Stimulated activated CD8-positive, alpha-beta memory T cell treated with anti-CD3 and anti-CD28 coated beads, Interleukin-15, amount 100 ng/mL, for 48 hours (primary cell): ENCODE measurements around the gene LRFN3.
"Not testable (repeated sequence)": the region's sequence is repeated elsewhere in the genome, so short reads cannot be mapped to it uniquely, and the experiment has no call there.

Experiments used
- DNase-seq, 2 donors: peaks; one replicate each; pipeline ENCODE4 v3.0.0-alpha.2; 2020; ENCODE audit warnings: low read depth in 2 of 2

The LRFN3 gene

DNA sequence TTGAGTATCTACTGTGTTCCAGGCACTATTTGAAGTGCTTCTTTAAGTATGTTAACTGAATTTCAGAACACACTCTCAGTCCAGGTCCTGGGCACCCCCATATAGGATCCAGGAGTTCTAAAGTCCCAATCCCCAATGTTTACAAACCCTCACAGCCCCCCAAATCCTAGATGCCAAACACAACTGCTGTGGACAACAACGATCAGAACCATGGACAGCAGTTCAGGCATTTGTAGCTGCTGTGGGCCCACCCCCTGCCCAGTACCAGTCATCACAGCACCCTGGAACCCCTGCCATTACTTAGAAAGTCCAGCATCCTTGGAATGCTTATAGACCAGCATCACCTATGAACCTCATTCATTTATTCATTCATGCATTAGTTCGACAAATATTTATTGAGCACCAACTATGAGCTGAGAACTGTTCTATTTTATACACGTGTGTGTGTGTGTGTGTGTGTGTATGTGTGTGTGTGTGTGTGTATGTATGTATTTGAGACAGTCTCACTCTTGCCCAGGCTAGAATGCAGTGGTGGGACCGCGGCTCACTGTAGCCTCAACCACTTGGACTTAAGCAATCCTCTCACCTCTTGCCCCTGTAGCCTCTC lies 39.5 kb downstream of the LRFN3 start:
- no peak for DNase-seq

DNA sequence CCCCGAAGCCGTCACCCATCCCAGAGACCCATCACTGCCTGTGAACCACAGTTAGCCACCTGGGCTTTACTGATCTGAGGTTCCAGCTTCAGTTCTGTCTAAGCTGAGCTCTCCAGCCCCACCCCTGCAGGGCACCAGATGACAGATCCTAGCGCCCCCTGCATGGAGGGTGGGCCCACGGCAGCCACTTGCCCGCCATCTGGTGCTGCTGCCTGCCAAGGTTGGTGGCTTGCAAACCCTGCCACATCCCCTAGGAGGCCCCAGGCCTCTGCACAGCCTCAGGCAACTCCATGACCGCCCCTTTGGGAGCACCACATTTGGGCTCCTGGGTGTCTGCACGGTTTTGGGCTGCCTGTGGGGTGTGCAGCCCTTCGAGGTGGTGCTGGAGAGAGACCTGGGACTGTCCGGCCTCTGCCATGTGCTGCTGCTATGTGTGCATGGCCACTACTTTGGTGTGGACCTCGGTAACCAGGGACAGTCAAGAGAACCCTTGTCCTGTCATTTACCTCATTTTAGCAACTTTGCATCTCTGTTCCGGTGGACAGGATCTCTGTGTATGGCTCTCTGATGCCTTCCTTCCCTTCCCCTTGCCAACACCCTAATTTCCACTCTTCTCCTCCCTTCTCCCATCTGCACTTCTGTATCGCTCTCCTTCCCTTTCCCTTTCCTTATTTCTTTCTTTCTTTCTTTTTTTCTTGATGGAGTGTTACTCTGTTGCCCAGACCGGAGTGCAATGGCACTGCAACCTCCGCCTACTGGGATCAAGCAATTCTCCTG lies 41.5 kb downstream of the LRFN3 start:
- DNase-seq = peak in 1 of 2 donors; percentile 40

DNA sequence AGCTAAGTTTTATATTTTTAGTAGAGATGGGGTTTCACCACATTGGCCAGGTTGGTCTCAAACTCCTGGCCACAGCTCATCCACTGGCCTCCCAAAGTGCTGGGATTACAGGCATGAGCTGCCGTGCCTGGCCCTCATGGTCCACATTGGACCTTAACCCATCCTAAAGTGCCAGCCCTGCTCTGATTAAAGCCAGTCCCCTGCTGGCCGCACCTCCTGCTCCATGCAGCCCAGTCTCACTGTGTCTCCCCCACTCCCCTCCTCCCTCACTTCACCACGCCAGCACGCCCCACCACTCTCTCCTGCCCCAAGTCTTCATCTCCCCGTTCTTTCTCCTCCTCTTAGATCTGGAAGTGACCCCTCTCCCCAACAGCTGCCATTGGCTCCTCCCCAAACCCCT lies 42.1 kb downstream of the LRFN3 start:
- no peak for DNase-seq

DNA sequence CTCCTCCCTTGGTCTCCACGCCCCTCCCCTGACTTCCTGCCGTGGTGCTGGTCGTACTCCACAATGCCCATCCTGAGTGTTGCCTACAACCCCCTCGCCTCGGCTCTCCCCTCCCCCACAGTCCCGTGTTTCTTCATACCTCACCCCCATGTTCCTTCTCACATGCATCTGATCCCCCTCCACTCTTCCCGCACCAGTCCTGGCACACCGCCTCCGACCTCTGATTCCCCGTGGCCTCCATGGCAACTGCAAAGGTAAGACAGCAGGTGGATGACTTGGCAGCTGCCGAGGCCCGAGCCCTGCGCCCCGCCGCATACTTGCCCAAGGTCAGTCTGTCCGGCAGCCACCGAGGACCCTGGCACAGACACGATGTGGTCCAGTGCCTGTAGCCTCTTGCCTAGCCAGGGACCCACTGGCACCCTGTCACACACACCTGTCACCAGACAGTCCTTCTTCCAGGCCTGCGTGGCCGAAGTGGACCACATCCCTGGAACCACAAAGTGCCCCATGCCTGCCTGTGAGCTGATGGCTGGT lies 42.7 kb downstream of the LRFN3 start:
- DNase-seq = no peak

DNA sequence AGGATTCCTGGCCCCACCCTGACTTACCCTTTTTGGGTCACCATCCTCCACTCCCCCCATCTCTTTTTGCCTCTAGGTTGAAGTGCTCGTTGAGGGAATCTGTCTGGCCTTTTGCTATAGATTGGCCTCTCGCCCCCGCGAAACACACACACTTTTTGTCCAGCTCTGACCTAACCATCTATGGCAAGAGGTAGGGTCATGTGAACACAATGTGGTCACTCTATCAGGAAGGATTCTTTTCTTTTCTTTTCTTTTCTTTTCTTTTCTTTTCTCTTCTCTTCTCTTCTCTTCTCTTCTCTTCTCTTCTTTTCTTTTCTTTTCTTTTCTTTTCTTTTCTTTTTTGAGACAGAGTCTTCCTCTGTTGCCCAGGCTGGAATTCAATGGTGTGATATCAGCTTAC lies 44.8 kb downstream of the LRFN3 start:
- DNase-seq = not testable (repeated sequence)

DNA sequence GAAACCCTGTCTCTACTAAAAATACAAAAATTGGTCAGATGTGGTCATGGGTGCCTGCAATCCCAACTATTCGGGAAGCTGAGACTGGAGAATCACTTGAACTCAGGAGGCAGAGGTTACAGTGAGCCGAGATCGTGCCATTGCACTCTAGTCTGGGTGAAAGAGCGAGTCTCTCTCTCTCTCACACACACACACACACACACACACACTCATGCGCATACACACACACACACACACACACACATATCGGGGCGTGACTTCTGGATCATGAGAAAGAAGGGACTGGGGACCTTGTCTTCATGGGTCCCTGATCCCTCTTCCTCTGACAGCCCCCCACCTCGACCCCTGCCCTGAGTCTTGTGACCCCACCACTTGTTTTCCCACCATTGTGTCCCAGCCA lies 47.0 kb downstream of the LRFN3 start:
- no peak for DNase-seq

DNA sequence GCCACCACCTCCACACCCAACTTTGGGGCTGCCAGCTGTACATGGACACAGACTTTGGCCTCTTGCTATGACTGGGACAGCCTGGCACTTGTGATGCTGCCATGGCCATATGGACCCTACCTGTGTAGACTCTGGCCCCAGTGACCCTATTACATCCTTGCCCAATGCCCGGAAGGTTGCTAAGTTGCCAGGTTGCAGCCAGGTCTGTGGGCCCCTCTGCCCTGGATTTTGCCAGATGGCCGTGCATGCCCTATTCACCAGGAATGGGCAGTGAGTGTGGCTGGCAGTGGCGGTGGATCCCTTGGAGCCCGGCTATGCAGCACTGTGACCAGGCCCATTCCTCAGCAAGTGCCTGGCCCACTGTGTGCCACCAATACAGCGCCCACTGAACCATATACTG lies 49.9 kb downstream of the LRFN3 start:
- no peak for DNase-seq

DNA sequence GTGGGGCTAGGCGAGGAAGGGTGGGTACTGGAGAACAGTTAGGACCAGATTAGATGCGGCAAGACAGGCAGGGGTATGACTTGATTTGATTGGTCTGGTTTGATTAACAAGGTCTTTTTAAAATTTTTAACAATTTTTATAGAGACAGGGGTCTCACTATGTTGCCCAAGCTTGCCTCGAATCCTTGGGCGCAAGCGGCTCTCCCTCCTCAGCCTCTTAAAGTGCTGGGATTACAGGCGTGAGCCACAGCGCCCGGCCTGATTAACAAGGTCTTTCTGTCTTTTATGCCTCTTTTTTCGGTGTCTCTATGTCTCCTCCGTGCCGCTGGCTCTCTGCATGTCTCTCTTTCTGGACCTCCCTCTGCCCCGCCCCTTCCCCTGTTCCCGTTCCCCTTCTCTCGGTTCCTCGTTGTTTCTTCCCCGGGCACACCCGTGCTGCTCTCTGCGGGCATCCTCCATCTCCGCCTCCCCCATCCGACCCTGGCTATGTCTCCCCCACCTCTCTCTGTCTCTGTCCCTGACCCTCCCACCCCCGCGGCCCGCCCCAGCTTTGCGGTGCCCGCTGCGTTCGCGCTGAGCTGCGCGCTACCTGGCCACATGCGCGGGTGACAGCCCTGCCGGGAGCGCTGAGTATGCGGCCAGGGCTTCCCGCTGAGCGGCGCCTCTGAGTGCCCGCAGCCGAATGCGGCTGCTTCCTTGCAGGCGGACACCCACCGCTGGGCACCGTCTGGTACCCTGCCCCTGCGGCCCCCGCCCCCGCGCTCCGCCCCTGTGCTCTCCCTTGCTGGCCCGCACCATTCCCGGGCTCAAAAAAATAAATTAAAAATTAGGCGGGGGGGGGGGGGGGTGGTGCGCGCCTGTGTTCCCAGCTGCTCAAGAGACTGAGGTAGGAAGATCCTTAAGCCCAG lies 50.7 kb downstream of the LRFN3 start:
- DNase-seq = no peak

DNA sequence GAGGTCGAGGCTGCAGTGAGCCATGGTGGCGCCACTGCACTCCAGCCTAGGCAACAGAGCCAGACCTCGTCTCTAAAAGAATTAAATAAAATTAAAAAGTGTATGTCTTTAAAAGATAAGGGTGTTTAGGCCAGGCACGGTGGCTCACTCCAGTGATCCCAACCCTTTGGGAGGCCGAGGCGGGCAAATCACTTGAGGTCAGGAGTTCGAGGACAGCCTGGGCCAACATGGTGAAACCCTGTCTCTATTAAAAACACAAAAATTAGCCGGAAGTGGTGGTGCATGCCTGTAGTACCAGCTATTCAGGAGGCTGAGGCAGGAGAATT lies 51.4 kb downstream of the LRFN3 start:
- no peak for DNase-seq

DNA sequence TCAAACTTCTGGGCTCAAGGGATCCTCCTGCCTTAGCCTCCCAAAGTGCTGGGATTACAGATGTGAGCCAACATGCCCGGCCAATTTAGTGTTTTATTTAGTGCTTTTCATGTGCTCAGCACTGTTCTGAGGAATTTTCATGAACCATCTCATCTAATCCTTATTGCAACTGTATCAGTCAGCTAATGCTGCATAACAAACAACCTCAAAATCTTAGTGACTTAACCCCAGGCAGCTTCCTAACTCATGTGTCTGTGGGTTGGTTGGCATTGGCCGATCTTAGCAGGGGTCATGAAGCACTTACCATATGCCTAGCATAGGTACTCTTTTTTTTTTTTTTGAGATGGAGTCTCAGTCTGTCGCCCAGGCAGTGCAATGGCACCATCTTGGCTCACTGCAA lies 52.6 kb downstream of the LRFN3 start:
- DNase-seq = no peak

DNA sequence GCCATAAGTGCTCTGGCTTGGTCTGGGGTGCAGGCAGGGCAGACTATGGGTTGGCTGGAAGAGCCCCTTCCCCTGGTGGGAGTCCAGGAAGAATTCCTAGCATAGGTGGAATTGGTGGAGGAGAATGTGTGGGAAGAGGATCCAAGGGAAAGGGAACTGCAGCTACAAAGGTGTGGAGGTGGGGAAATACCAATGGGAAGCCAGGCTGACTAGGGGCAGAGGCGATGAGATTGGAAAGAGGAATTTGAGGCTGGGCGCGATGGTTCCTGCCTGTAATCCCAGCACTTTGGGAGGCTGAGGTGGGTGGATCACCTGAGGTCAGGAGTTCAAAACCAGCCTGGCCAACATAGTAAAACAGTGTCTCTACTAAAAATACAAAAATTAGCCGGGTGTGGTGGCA lies 54.0 kb downstream of the LRFN3 start:
- DNase-seq = no peak

DNA sequence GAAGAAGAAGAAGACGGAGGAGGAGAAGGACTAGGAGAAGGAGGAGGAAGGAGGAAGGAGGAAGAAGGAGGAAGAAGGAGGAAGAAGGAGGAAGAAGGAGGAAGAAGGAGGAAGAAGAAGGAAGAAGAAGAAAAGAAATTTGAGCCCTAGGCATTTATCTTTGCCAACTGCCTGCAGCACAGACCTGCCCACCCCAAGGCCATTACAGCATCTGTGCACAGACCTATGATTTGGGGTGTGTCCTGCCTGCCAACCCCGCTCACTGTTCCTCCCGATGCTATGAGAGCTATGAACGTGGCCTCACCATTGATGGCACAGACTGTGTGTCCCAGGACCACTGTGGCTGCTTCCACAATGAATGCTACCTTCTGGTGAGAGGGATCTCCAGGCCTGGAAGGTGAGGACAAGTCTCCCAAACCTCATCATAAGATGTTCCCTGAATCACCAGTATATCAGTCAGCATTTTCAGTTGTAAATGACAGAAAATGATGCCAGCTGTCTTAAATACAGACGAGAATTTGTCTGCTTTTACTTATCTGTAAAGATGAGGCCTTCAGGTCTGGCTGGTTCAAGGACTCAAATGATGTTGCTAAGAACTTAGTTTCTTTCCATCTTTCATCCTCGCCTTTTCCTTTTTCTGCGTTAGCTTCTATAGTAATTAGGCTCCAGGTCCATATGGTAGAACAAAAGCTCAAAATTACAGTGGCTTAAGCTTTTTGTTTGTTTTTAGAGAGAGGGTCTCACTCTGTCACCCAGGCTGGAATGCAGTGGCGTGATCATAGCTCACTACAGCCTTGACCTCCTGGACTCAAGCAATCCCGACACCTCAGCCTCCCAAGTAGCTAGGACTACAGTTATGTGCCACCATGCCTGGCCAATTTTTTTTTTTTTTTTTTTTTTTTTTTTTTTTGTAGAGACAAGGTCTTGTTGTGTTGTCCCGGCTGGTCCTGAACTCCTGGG lies 54.9 kb downstream of the LRFN3 start:
- DNase-seq = no peak

DNA sequence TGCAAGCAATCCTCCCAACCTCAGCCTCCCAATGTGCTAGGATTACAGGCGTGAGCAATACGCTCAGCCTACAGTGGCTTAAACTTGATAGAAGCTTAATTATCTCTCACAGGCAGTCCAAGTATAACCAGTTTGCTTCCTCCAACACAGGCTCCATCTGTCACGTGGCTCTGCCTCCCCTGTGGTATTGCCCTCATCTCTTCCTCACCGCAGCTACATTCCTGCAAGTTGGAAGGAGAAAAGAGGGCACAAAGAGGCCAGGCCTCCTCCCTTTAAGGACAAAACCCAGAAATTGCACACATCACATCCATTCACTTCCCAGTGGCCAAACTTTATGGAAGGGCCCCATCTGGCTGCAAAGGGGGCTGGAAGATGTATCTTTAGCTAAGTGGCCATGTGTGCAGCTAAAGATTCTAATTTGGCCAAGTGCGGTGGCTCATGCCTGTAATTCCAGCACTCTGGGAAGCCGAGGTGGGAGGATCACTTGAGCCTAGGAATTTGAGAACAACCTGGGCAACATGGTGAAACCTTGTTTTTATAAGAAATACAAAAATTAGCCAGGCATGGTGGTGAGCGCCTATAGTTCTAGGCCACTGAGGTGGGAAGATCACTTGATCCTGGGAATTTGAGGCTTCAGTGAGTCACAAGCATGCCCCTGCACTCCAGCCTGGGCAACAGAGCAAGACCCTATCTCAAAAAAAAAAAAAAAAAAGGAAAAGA lies 55.7 kb downstream of the LRFN3 start:
- no peak for DNase-seq

DNA sequence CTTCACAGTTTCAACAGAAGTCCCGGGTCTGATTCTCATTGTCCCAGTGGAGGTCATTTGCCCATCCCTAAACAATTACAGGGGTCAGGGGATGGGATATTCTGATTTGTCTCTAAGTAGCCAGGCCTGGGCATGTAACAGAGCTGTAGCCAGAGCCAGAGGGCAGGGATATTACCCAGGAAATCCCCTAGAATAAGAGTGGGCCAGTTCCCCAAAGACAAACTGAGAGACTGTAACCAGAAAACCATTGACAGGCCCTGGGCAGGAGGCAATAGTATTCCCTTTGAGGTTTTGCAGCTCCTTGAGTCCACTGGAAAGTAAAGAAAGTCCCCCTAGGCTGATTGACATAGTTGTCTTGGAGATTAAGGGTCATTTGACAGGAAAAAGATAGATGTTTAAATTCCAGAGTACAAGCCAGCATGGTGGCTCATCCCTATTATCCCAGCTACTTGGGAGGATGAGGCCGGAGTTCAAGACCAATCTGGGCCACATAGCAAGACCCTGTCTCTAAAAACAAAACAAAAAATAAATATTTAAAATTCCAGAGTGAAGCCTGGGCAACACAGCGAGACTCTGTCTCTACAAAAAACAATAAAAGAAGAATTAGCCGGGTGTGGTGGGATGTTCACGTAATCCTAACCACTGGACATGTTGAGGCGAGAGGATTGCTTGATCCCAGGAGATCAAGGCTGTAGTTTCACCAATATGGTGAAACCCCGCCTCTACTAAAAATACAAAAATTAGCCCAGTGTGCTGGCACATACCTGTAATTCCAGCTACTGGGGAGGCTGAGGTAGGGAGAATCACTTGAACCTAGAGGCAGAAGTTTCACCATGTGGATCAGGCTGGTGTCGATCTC lies 57.0 kb downstream of the LRFN3 start:
- DNase-seq = no peak

DNA sequence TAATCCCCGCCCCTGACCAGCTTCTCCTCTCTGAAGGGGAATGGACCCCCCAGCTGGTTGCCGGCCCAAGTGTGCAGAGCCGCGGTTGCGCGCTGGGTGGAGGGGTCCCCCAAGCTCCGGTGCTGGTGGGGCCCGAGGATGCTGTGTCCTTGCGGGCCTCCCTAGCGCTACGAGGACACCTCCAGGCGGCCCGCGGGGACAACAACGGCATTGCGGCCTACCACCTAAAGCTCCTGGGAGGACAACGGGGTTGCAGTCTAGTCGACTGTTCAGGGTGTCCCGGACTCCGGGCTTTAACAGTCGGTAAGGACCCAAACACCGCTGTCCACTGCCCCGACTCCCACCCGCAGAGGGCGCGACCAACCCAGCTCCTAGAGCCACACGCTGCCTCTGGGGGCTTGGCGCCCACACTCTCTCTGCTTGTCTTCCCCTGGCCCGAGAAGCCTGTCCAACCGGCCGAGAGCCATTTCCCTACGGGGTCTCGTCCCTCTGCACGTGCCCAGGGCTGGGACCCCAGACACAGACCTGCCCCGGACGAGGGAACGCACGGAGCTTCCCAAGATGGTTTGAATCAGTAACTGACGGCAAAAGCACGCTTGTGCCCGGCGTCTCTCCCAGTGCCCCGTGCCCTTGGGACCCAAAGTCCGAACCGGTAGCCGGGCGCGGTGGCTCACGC lies 57.9 kb downstream of the LRFN3 start:
- no peak for DNase-seq
